DLD1 (cell line): ENCODE data around the gene DGKE.

Experiments used
- in situ Hi-C: cut with HindIII; loops from 2 replicates; pipeline ENCODE4 v1.10.0; 2017; ENCODE audit warnings: low sequenced_read_pairs

Gene DGKE

GRCh38 chr17:56845934-56846333 is 12.0 kb downstream of the DGKE start:
- in situ Hi-C loops: no loop called here

- in situ Hi-C loops: no loop called here
Measured at GRCh38 chr17:56847106-56847505, 13.2 kb downstream of the DGKE start.

GRCh38 chr17:56849131-56849530 is 15.2 kb downstream of the DGKE start:
- in situ Hi-C loops: no loop called here

GRCh38 chr17:56850591-56850990 is 16.6 kb downstream of the DGKE start:
- in situ Hi-C loops: no loop called here

- in situ Hi-C loops: no loop called here
Measured at GRCh38 chr17:56851008-56851407, 17.1 kb downstream of the DGKE start.

GRCh38 chr17:56861899-56862298 is 27.9 kb downstream of the DGKE start:
- in situ Hi-C loops: no loop called here

GRCh38 chr17:56863974-56864373 is 30.0 kb downstream of the DGKE start:
- in situ Hi-C loops: no loop called here

GRCh38 chr17:56866076-56866475 is 32.1 kb downstream of the DGKE start:
- in situ Hi-C loops: no loop called here

- in situ Hi-C loops: no loop called here
Measured at GRCh38 chr17:56866496-56866895, 32.5 kb downstream of the DGKE start.

GRCh38 chr17:56867948-56868376 is 34.0 kb downstream of the DGKE start:
- in situ Hi-C loops: no loop called here

GRCh38 chr17:56868716-56869115 is 34.8 kb downstream of the DGKE start:
- in situ Hi-C loops: no loop called here

- in situ Hi-C loops: no loop called here
Measured at GRCh38 chr17:56870081-56870651, 36.2 kb downstream of the DGKE start.

- in situ Hi-C loops: no loop called here
Measured at GRCh38 chr17:56876766-56877179, 42.8 kb downstream of the DGKE start.

- in situ Hi-C loops: no loop called here
Measured at GRCh38 chr17:56879280-56879679, 45.3 kb downstream of the DGKE start.

GRCh38 chr17:56880133-56880532 is 46.2 kb downstream of the DGKE start:
- in situ Hi-C loops: no loop called here

- in situ Hi-C loops: no loop called here
Measured at GRCh38 chr17:56880571-56880970, 46.6 kb downstream of the DGKE start.

- in situ Hi-C loops: no loop called here
Measured at GRCh38 chr17:56881685-56882295, 47.8 kb downstream of the DGKE start.

- in situ Hi-C loops: no loop called here
Measured at GRCh38 chr17:56883616-56884015, 49.7 kb downstream of the DGKE start.

GRCh38 chr17:56884483-56885311 is 50.7 kb downstream of the DGKE start:
- in situ Hi-C loops: no loop called here

- in situ Hi-C loops: no loop called here
Measured at GRCh38 chr17:56885312-56885657, 51.3 kb downstream of the DGKE start.

- in situ Hi-C loops: no loop called here
Measured at GRCh38 chr17:56886288-56886731, 52.4 kb downstream of the DGKE start.

GRCh38 chr17:56887105-56887504 is 53.2 kb downstream of the DGKE start:
- in situ Hi-C loops: no loop called here
